Caco-2 (cell line): ENCODE results near the gene CDKAL1. TPM values are rescaled to one million over a fixed set of nuclear protein-coding genes. Genes with fewer than 3 reads are reported as not detected.
"Not testable (repeated sequence)": the region's sequence is repeated elsewhere in the genome, so short reads cannot be mapped to it uniquely, and the experiment has no call there.

Experiments used
- BruUV-seq: library from RNA; stranded (reverse); fragments of 400-500 nt; replicated peaks from 2 replicates; lab custom pipeline; 2021; lab: Mats Ljungman, UMichigan
- CTCF ChIA-PET: fragments of 300-600 bp; sonication (Branson Sonifier 250); formaldehyde crosslinking; loops from one replicate; lab custom pipeline; 2022; ENCODE audit warnings: antibody characterized with exemption; lab: Charles Lee
- POLR2A ChIA-PET: fragments of 300-600 bp; sonication (Branson Sonifier 250); formaldehyde crosslinking; loops from one replicate; lab custom pipeline; 2022; ENCODE audit warnings: antibody characterized with exemption; lab: Charles Lee
- DNase-seq, 2 experiments: peaks; one replicate each; pipeline versions ENCODE4 v3.0.0 to v3.0.0-alpha.2; 2020 to 2022
- H3K27me3 ChIP-seq: replicated peaks from 2 replicates; pipeline ENCODE4 v1.6.0; 2011; ENCODE audit warnings: low read length; ENCODE audit not compliant: control insufficient read depth, insufficient read depth
- H3K36me3 ChIP-seq: 2 replicates; pipeline ENCODE4 v1.5.1; 2011; ENCODE audit warnings: low read length; ENCODE audit not compliant: control insufficient read depth, insufficient read depth
- H3K4me1 ChIP-seq: fragments of 250-450 bp; sonication (Bioruptor Pico); 2 replicates; pipeline ENCODE4 v1.5.1; 2020; ENCODE audit warnings: mild to moderate bottlenecking
- H3K4me3 ChIP-seq: 2 replicates; pipeline ENCODE4 v1.5.1; 2011; ENCODE audit warnings: low read depth, mild to moderate bottlenecking, control low read depth, low read length
- H3K9me3 ChIP-seq: fragments of 250-450 bp; sonication (Bioruptor Pico); 2 replicates; pipeline ENCODE4 v1.5.1; 2020; ENCODE audit warnings: mild to moderate bottlenecking, moderate library complexity
- H3K27ac Mint-ChIP-seq: one replicate; pipeline ENCODE4 v1.8.0; 2022; ENCODE audit warnings: mixed read lengths; ENCODE audit not compliant: unreplicated experiment
- H3K27me3 Mint-ChIP-seq: one replicate; pipeline ENCODE4 v1.8.0; 2022; ENCODE audit warnings: mixed read lengths; ENCODE audit not compliant: insufficient read depth, unreplicated experiment
- H3K36me3 Mint-ChIP-seq: one replicate; pipeline ENCODE4 v1.8.0; 2022; ENCODE audit warnings: mild to moderate bottlenecking, mixed read lengths; ENCODE audit not compliant: insufficient read depth, unreplicated experiment
- H3K4me1 Mint-ChIP-seq: one replicate; pipeline ENCODE4 v1.8.0; 2022; ENCODE audit warnings: low read depth, mixed read lengths; ENCODE audit not compliant: unreplicated experiment
- H3K4me3 Mint-ChIP-seq: one replicate; pipeline ENCODE4 v1.8.0; 2022; ENCODE audit warnings: mild to moderate bottlenecking, moderate library complexity, mixed read lengths; ENCODE audit not compliant: unreplicated experiment
- H3K9me3 Mint-ChIP-seq: one replicate; pipeline ENCODE4 v1.8.0; 2022; ENCODE audit warnings: mixed read lengths; ENCODE audit not compliant: unreplicated experiment
- CTCF ChIP-seq, 2 experiments: fragments of 200-600 bp in 1 of 2; IDR thresholded peaks; 1 replicate in 1 of 2; 2 replicates in 1 of 2; pipeline versions ENCODE4 v1.5.1 to v1.8.0; 2011 to 2022; ENCODE audit warnings: antibody characterized with exemption in 1 of 2, control low read depth in 1 of 2, inconsistent platforms in 1 of 2, low read depth in 1 of 2, low read length in 1 of 2, mild to moderate bottlenecking in 1 of 2, moderate library complexity in 1 of 2; ENCODE audit not compliant: insufficient read depth in 1 of 2, severe bottlenecking in 1 of 2, unreplicated experiment in 1 of 2
- intact Hi-C: fragments of 100-400 bp; cut with micrococcal nuclease; formaldehyde crosslinking; loops from one replicate; pipeline ENCODE4 v1.10.0; 2022; ENCODE audit not compliant: unreplicated experiment
- total RNA-seq: library from RNA; stranded (reverse); gene quantifications from 2 replicates; pipeline ENCODE4 v1.2.3, GENCODE V29; 2022

Gene CDKAL1
- total RNA-seq, 1 experiment from 2014 or later = 18.7 TPM

- no TSS peak for BruUV-seq
- no peaks in the 10 kb centered on the region for H3K36me3 ChIP-seq
- Mint-ChIP-seq H3K27ac (no peak overlapping the region), H3K4me3 (no peak overlapping the region), H3K4me1 (peaks cover 5% of the 10 kb centered on the region), H3K9me3 (no peaks in the 10 kb centered on the region), H3K27me3 (no peaks in the 10 kb centered on the region), H3K36me3 (no peaks in the 10 kb centered on the region)
- no peaks in the 10 kb centered on the region for H3K27me3 ChIP-seq
- no peak for TF ChIP-seq CTCF (IDR thresholded peaks at IDR 0.05; ENCODE audit: insufficient read depth in 1 of 2, low read depth in 1 of 2, low read length in 1 of 2, severe bottlenecking in 1 of 2, unreplicated experiment in 1 of 2)
- no peaks in the 10 kb centered on the region for H3K4me1 ChIP-seq
- ChIA-PET POLR2A (no interaction called here), CTCF (no interaction called here)
- intact Hi-C loops = no loop called here
- no peak for DNase-seq
- H3K4me3 ChIP-seq = no peak overlapping the region
- H3K9me3 ChIP-seq = no peaks in the 10 kb centered on the region; the same call in 1 of the 2 replicates
These were observed 183.5 kb downstream of the CDKAL1 start for GRCh38 chr6:20717743-20718142.

GRCh38 chr6:20718705-20719653 is 184.7 kb downstream of the CDKAL1 start:
- H3K27me3 ChIP-seq = no peaks in the 10 kb centered on the region
- intact Hi-C loops = no loop called here
- Mint-ChIP-seq H3K9me3 (no peaks in the 10 kb centered on the region), H3K4me1 (peaks cover 5% of the 10 kb centered on the region), H3K36me3 (no peaks in the 10 kb centered on the region), H3K4me3 (no peak overlapping the region), H3K27me3 (no peaks in the 10 kb centered on the region), H3K27ac (no peak overlapping the region)
- H3K9me3 ChIP-seq = no peaks in the 10 kb centered on the region; the same call in 1 of the 2 replicates
- no peaks in the 10 kb centered on the region for H3K4me1 ChIP-seq
- ChIA-PET POLR2A (no interaction called here), CTCF (no interaction called here)
- no TSS peak for BruUV-seq
- no peak for DNase-seq
- H3K36me3 ChIP-seq = no peaks in the 10 kb centered on the region
- H3K4me3 ChIP-seq = no peak overlapping the region
- no peak for TF ChIP-seq CTCF (IDR thresholded peaks at IDR 0.05; ENCODE audit: insufficient read depth in 1 of 2, low read depth in 1 of 2, low read length in 1 of 2, severe bottlenecking in 1 of 2, unreplicated experiment in 1 of 2)

GRCh38 chr6:20719980-20720379 is 185.7 kb downstream of the CDKAL1 start:
- Mint-ChIP-seq H3K36me3 (no peaks in the 10 kb centered on the region), H3K4me1 (peaks cover 5% of the 10 kb centered on the region), H3K27ac (no peak overlapping the region), H3K27me3 (no peaks in the 10 kb centered on the region), H3K9me3 (no peaks in the 10 kb centered on the region), H3K4me3 (no peak overlapping the region)
- intact Hi-C loops = no loop called here
- no peaks in the 10 kb centered on the region for H3K36me3 ChIP-seq
- POLR2A ChIA-PET = no interaction called here
- DNase-seq = no peak
- no peak overlapping the region for H3K4me3 ChIP-seq
- CTCF ChIA-PET = no interaction called here
- no peaks in the 10 kb centered on the region for H3K4me1 ChIP-seq
- no peak for TF ChIP-seq CTCF (IDR thresholded peaks at IDR 0.05; ENCODE audit: insufficient read depth in 1 of 2, low read depth in 1 of 2, low read length in 1 of 2, severe bottlenecking in 1 of 2, unreplicated experiment in 1 of 2)
- no TSS peak for BruUV-seq
- no peaks in the 10 kb centered on the region for H3K27me3 ChIP-seq
- no peaks in the 10 kb centered on the region; the same call in 1 of the 2 replicates for H3K9me3 ChIP-seq

DNA sequence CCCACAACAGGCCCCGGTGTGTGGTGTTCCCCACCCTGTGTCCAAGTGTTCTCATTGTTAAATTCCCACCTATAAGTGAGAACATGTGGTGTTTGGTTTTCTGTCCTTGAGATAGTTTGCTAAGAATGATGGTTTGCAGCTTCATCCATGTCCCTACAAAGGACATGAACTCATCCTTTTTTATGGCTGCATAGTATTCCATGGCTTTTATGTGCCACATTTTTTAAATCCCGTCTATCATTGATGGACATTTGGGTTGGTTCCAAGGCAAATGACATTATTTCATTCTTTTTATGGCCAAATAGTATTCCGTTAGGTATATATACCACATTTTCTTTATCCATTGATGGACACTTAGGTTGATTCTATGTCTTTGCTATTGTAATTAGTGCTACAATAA is 186.9 kb downstream of the CDKAL1 start:
- H3K27me3 ChIP-seq, BruUV-seq, H3K9me3 ChIP-seq, H3K27me3 Mint-ChIP-seq, POLR2A ChIA-PET, H3K36me3 ChIP-seq, H3K36me3 Mint-ChIP-seq, H3K9me3 Mint-ChIP-seq, H3K4me3 Mint-ChIP-seq, H3K27ac Mint-ChIP-seq, CTCF ChIA-PET, H3K4me1 ChIP-seq, DNase-seq, intact Hi-C loops, H3K4me3 ChIP-seq, H3K4me1 Mint-ChIP-seq: not testable (repeated sequence)
